GM21423 (cell line): ENCODE data around the gene KIF1B.

Experiments used
- ATAC-seq: cut with Tn5 transposase; IDR thresholded peaks from one replicate; pipeline ENCODE4 v1.9.1; 2021; ENCODE audit warnings: mild to moderate bottlenecking, moderate library complexity; ENCODE audit not compliant: unreplicated experiment

KIF1B gene

GRCh38 chr1:10209905-10210810, at the start of gene KIF1B:
KIF1B (plus strand) TSS chr1:10210570; CDS start chr1:10232329, 21,759 bp downstream.
- ATAC-seq, result peak; percentile 98

GRCh38 chr1:10160907-10161490, 49.4 kb upstream of the KIF1B start:
- ATAC-seq, result no peak

GRCh38 chr1:10161541-10162290, 48.7 kb upstream of the KIF1B start:
- no peak for ATAC-seq

- no peak for ATAC-seq
Measured at GRCh38 chr1:10168912-10169514, 41.4 kb upstream of the KIF1B start.

GRCh38 chr1:10170239-10170574, 40.2 kb upstream of the KIF1B start:
- peak; percentile 45 for ATAC-seq

- ATAC-seq, result no peak
Measured at GRCh38 chr1:10171105-10171767, 39.1 kb upstream of the KIF1B start.

GRCh38 chr1:10171995-10172669, 38.2 kb upstream of the KIF1B start:
- ATAC-seq, result no peak

- no peak for ATAC-seq
Measured at GRCh38 chr1:10173582-10173981, 36.8 kb upstream of the KIF1B start.

GRCh38 chr1:10177876-10178275, 32.5 kb upstream of the KIF1B start:
- no peak for ATAC-seq

- no peak for ATAC-seq
Measured at GRCh38 chr1:10178597-10179405, 31.6 kb upstream of the KIF1B start.

GRCh38 chr1:10179406-10180091, 30.8 kb upstream of the KIF1B start:
- no peak for ATAC-seq

- no peak for ATAC-seq
Measured at GRCh38 chr1:10181154-10181553, 29.2 kb upstream of the KIF1B start.

- ATAC-seq, result no peak
Measured at GRCh38 chr1:10185759-10186158, 24.6 kb upstream of the KIF1B start.

GRCh38 chr1:10186331-10187025, 23.9 kb upstream of the KIF1B start:
- no peak for ATAC-seq

GRCh38 chr1:10187026-10187334, 23.4 kb upstream of the KIF1B start:
- ATAC-seq, result no peak

- ATAC-seq, result no peak
Measured at GRCh38 chr1:10188133-10188650, 22.2 kb upstream of the KIF1B start.

- no peak for ATAC-seq
Measured at GRCh38 chr1:10189659-10190058, 20.7 kb upstream of the KIF1B start.

- ATAC-seq, result no peak
Measured at GRCh38 chr1:10192263-10192662, 18.1 kb upstream of the KIF1B start.
